ENCODE data around the gene RNF8. TPM values are rescaled to one million over a fixed set of nuclear protein-coding genes. Genes with fewer than 3 reads are reported as not detected.
A peak's percentile ranks its signal among the peaks of the same experiment; 100 is the strongest.

The RNF8 gene
- total RNA-seq, 1 donor from 2014 or later = 13.1 TPM

DNA sequence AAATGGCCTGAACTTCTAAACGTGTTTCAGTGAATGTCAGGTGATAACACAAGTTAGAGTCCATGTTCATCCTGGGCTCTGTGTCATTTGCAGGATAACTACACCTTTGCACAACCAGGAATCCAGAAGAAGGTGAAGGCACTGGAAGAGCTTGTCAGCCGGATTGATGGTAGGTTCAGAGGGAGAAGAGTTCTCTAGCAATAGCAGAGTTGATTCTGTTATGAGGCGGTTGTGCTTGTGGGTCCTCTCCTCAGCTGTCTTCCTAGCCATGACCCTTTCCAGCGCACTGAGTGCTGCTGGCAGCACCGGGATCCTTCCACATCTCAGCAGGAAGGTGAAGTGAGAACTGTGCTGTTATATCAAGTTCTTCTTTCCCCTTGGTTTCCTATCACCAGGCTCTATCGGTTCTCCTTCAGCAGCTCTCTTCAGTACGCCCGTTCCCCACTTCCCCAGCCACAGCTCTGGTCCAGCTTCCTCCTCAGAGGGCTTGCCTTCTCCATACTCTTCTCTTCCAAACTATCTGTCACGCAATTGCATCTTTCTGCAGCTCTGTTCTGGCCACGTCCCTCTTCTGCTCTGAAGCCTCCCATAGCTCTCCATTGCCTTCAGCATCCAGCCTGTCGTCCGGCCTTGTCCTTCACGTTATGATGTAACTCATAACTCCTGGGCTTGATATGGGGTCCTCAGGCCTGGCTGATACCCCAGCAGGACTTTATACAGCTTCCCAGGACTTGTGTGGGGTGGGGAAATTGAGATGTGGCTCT lies 39.9 kb upstream of the RNF8 start:
- Histone ChIP-seq H3K27ac (no peak overlapping the region), H3K4me3 (no peak overlapping the region), H3K36me3 (peaks cover 65% of the 10 kb centered on the region), H3K4me1 (peaks cover 3% of the 10 kb centered on the region), H3K9me3 (no peaks in the 10 kb centered on the region), H3K27me3 (ENCODE audit: low read depth) (no peaks in the 10 kb centered on the region)
- DNase-seq = no peak
- intact Hi-C loops (cut with DNase I) = no loop called here
- TF ChIP-seq, protein P1, sequence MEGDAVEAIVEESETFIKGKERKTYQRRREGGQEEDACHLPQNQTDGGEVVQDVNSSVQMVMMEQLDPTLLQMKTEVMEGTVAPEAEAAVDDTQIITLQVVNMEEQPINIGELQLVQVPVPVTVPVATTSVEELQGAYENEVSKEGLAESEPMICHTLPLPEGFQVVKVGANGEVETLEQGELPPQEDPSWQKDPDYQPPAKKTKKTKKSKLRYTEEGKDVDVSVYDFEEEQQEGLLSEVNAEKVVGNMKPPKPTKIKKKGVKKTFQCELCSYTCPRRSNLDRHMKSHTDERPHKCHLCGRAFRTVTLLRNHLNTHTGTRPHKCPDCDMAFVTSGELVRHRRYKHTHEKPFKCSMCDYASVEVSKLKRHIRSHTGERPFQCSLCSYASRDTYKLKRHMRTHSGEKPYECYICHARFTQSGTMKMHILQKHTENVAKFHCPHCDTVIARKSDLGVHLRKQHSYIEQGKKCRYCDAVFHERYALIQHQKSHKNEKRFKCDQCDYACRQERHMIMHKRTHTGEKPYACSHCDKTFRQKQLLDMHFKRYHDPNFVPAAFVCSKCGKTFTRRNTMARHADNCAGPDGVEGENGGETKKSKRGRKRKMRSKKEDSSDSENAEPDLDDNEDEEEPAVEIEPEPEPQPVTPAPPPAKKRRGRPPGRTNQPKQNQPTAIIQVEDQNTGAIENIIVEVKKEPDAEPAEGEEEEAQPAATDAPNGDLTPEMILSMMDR (IDR thresholded peaks at IDR 0.05) = no peak
- no peak for ATAC-seq

DNA sequence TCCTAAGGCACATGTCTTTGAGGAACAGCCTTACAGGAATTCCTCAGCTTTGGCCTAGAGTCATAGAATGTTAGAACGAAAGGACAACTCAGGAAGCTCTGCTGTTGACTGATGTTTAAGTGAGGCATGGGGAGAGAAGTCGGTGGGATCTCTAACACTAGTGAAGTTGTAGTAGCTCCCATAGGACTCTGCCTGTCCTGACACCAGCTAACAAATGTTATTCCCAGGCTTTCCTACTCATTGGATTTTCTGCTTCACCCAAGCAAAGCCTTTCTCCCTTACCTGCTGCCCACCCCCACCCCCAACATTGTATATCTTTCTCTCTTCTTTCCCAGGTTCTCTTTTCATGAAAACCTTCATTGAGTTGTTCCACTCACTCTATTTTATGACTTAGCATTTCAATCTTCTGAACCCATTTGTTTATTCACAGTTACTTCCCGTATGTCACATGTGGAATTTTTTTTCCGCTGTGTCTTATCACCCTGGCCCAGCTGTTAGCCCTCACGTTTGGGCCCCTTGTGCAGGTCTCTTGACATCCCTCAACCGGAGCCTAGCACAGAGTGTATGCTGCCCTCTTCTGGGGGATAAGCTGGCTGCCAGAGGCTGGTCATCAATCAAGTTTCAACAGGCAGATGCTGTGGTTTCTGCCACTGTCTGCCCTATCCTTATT lies 39.2 kb upstream of the RNF8 start:
- TF ChIP-seq, protein P1 (IDR thresholded peaks at IDR 0.05) = peak; percentile 42
- intact Hi-C loops (cut with DNase I) = no loop called here
- Histone ChIP-seq H3K9me3 (no peaks in the 10 kb centered on the region), H3K4me1 (no peaks in the 10 kb centered on the region), H3K27me3 (ENCODE audit: low read depth) (no peaks in the 10 kb centered on the region), H3K36me3 (peaks cover 73% of the 10 kb centered on the region), H3K27ac (no peak overlapping the region), H3K4me3 (no peak overlapping the region)
- no peak for DNase-seq
- ATAC-seq = peak; percentile 43 to 69

DNA sequence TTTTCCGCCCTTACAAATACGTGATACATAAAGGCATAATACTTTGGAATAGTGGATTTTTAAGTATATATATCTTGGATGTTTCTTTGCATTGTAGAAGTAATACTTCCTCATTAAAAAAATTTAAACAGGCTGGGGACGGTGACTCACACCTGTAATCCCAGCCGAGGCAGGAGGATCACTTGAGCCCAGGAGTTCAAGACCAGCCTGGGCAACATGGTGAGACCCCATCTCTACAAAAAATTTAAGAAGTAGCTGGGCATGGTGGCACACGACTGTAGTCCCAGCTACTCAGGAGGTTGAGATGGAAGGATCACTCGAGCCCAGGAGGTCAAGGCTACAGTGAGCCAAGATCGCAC lies 38.6 kb upstream of the RNF8 start:
- Histone ChIP-seq H3K9me3 (no peaks in the 10 kb centered on the region), H3K36me3 (peaks cover 78% of the 10 kb centered on the region), H3K4me3 (no peak overlapping the region), H3K27ac (no peak overlapping the region), H3K27me3 (ENCODE audit: low read depth) (no peaks in the 10 kb centered on the region), H3K4me1 (no peaks in the 10 kb centered on the region)
- intact Hi-C loops (cut with DNase I) = no loop called here
- TF ChIP-seq, protein P1 (IDR thresholded peaks at IDR 0.05) = no peak
- ATAC-seq = no peak
- no peak for DNase-seq

DNA sequence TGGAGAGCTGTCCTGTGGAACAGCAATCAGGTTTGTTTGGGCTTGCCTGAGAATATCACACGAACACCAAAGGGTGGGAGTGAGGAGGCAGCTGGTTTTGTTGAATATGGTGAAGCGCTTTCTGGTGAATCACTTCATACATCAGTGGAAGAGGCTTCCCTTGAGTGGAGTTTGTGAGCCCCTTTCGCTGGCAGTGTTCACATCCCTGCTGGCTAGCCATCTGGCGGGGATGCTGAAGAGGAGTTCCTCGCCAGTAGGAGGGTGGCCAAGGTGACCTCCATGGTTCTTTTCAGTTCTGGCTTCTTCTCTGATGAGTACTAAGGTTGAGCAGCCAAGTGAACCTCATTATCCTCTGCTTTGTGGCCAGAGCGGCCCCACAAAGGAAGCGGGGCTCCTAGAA lies 37.7 kb upstream of the RNF8 start:
- H3K36me3 ChIP-seq = peaks cover 87% of the 10 kb centered on the region
- no peak overlapping the region for H3K4me3 ChIP-seq
- TF ChIP-seq, protein P1 (IDR thresholded peaks at IDR 0.05) = no peak
- DNase-seq = no peak
- H3K4me1 ChIP-seq = no peaks in the 10 kb centered on the region
- no peaks in the 10 kb centered on the region for H3K9me3 ChIP-seq
- no peak overlapping the region for H3K27ac ChIP-seq
- intact Hi-C loops (cut with DNase I) = no loop called here
- H3K27me3 ChIP-seq (ENCODE audit: low read depth) = no peaks in the 10 kb centered on the region
- no peak for ATAC-seq

DNA sequence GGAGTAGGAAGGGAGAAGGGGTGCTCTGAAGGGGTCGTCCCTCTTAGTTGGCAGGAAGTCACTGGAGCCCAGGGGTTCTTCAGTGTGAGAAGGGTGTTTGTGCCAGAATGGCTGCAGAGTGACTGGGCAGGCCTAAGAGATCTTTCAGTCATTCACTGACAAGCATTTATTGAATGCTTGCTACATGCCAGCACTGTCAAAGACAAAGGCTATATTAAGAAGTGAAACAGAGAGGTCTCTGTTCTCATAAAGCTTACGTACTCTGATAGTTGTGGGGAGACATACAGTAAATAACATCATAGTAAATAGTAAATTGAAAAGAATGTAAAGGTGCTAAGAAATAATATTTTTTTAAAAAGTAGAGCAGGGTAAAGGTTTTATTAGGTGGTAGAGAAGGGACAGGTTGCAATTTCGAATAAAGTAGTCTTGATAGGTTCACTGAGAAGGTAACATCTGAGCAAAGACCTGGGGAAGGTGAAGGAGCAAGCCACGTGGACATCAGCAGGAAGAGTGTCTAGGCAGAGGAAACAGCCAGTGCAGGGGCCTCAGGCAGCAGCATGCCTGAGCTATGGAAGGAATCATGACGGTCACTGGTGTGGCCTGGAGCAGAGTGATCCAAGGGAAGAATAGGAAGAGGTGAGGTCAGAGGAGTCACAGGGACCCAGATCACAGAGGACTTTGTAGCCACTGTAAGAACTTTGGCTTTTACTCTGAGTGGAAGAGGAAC lies 36.3 kb upstream of the RNF8 start:
- Histone ChIP-seq H3K36me3 (peaks cover 98% of the 10 kb centered on the region), H3K4me1 (no peaks in the 10 kb centered on the region), H3K4me3 (no peak overlapping the region), H3K9me3 (no peaks in the 10 kb centered on the region), H3K27me3 (ENCODE audit: low read depth) (no peaks in the 10 kb centered on the region), H3K27ac (no peak overlapping the region)
- TF ChIP-seq, protein P1 (IDR thresholded peaks at IDR 0.05) = no peak
- intact Hi-C loops (cut with DNase I) = no loop called here
- DNase-seq (no peak), ATAC-seq (no peak)

All from lower lobe of right lung (tissue), 2 donors.